ENCODE results near the gene ROR1.

- TF ChIP-seq POLR2A (IDR thresholded peaks at IDR 0.05; ENCODE audit: low read length) (no peak), GATA1 (IDR thresholded peaks at IDR 0.05; ENCODE audit: low read depth, low read length) (no peak)
These were observed 291.8 kb downstream of the ROR1 start for GRCh38 chr1:64065571-64065970.
